Neutrophil (primary cell): ENCODE results near the gene MAPK9.

Source experiments
- H3K27ac ChIP-seq: fragments of 200-600 bp; sonication (generic); 2 replicates; pipeline ENCODE4 v1.5.1; 2016; ENCODE audit warnings: mild to moderate bottlenecking, moderate library complexity
- H3K27me3 ChIP-seq: fragments of 200-600 bp; sonication (generic); 2 replicates; pipeline ENCODE4 v1.6.0; 2016; ENCODE audit warnings: mild to moderate bottlenecking
- H3K36me3 ChIP-seq: fragments of 200-600 bp; sonication (generic); 2 replicates; pipeline ENCODE4 v1.5.1; 2017
- H3K4me1 ChIP-seq, 2 experiments: fragments of 200-600 bp in 1 of 2; sonication (generic) in 1 of 2; 1 replicate in 1 of 2; 2 replicates in 1 of 2; pipeline versions ENCODE4 v1.5.1 to v1.6.1; 2013 to 2016; ENCODE audit warnings: low read depth in 1 of 2, low read length in 1 of 2, mild to moderate bottlenecking in 1 of 2, moderate library complexity in 1 of 2; ENCODE audit not compliant: control insufficient read depth in 1 of 2, insufficient read depth in 1 of 2
- H3K4me3 ChIP-seq, 2 experiments: fragments of 200-600 bp in 1 of 2; sonication (generic) in 1 of 2; 1 replicate in 1 of 2; 2 replicates in 1 of 2; pipeline ENCODE4 v1.5.1; 2013 to 2016; ENCODE audit warnings: low read depth in 1 of 2, low read length in 1 of 2, mild to moderate bottlenecking in 1 of 2, moderate library complexity in 1 of 2
- H3K9me3 ChIP-seq: fragments of 200-600 bp; sonication (generic); 2 replicates; pipeline ENCODE4 v1.5.1; 2016
- CTCF ChIP-seq: fragments of 200-600 bp; sonication (generic); IDR thresholded peaks from 2 replicates; pipeline ENCODE4 v1.5.1; 2016; ENCODE audit warnings: antibody characterized with exemption

The MAPK9 gene

GRCh38 chr5:180290568-180291233, 1.2 kb downstream of the MAPK9 start:
- H3K36me3 ChIP-seq: peaks cover 4% of the 10 kb centered on the region
- peak overlapping the region in 1 of 2 experiments; percentile 65 for H3K4me3 ChIP-seq
- peaks cover 43 to 47% of the 10 kb centered on the region in 2 experiments for H3K4me1 ChIP-seq
- no peaks in the 10 kb centered on the region for H3K9me3 ChIP-seq
- no peak overlapping the region for H3K27ac ChIP-seq
- TF ChIP-seq CTCF: no peak
- peaks cover 8% of the 10 kb centered on the region for H3K27me3 ChIP-seq

GRCh38 chr5:180289966-180290365, 1.9 kb downstream of the MAPK9 start:
- Histone ChIP-seq H3K4me3 (no peak overlapping the region), H3K27ac (no peak overlapping the region)
- TF ChIP-seq CTCF: no peak

GRCh38 chr5:180289433-180289832, 2.5 kb downstream of the MAPK9 start:
- Histone ChIP-seq H3K4me1 (peaks cover 35 to 36% of the 10 kb centered on the region in 2 experiments), H3K4me3 (no peak overlapping the region), H3K27me3 (peaks cover 8% of the 10 kb centered on the region), H3K27ac (no peak overlapping the region), H3K9me3 (no peaks in the 10 kb centered on the region), H3K36me3 (peaks cover 4% of the 10 kb centered on the region)
- no peak for TF ChIP-seq CTCF

More at GRCh38 chr5:180289966-180290365, 1.9 kb downstream of the MAPK9 start:
- Histone ChIP-seq H3K36me3 (peaks cover 4% of the 10 kb centered on the region), H3K9me3 (no peaks in the 10 kb centered on the region), H3K4me1 (peaks cover 40 to 42% of the 10 kb centered on the region in 2 experiments), H3K27me3 (peaks cover 8% of the 10 kb centered on the region)

- peaks cover 19 to 21% of the 10 kb centered on the region in 2 experiments for H3K4me1 ChIP-seq
- no peak for TF ChIP-seq CTCF
- H3K36me3 ChIP-seq: peaks cover 11% of the 10 kb centered on the region
- no peaks in the 10 kb centered on the region for H3K9me3 ChIP-seq
- peaks cover 8% of the 10 kb centered on the region for H3K27me3 ChIP-seq
- no peak overlapping the region for H3K27ac ChIP-seq
- H3K4me3 ChIP-seq: no peak overlapping the region
Measured at GRCh38 chr5:180287868-180288267, 4.0 kb downstream of the MAPK9 start.

- no peak for TF ChIP-seq CTCF
- Histone ChIP-seq H3K9me3 (no peaks in the 10 kb centered on the region), H3K4me1 (peaks cover 16 to 18% of the 10 kb centered on the region in 2 experiments), H3K27ac (no peak overlapping the region), H3K36me3 (peaks cover 16% of the 10 kb centered on the region), H3K4me3 (no peak overlapping the region), H3K27me3 (peaks cover 8% of the 10 kb centered on the region)
Measured at GRCh38 chr5:180287404-180287803, 4.5 kb downstream of the MAPK9 start.
